ENCODE data around the gene MUC20. TPM values are rescaled to one million over a fixed set of nuclear protein-coding genes. Genes with fewer than 3 reads are reported as not detected.

Gene MUC20
- total RNA-seq, 1 experiment from 2014 or later: not detected

DNA sequence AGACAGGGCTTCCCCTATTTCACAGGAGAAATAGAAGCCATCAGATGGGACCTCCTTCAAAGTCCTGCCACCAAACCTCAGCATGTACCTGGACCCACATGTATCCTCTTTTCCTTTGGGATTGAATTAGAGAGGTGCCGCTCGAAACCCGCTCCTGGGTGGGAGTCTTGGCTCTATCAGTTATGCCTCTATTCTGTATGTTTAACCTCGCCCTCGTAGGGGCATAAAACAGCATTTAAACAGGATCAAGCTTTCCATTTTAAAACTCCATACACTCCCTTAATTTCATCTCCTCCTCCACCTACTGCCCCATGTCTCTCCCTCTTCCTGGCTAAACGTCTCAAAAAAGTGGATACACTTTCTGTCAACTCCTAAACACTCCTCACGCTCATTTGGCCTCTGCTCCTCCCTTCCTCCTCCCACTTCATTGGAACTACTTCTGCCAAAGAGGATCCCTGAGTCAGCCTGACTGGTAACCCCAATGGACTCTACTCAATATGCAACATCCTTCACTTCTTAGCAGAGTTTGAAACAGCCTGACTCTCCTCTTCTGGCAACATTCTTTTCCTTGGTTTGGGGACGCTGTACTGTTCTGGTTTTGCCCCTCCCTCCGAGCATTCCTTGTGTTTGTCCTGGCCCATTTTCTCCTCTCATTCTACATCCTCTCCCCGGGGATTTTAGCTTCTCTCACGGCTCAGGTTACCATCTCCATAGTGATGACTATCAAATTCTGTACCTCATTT, 23.0 kb upstream of the MUC20 start:
- peak overlapping the region; percentile 24 to 59 (median 33) for H3K27ac Mint-ChIP-seq

More for the DNA sequence above, 23.0 kb upstream of the MUC20 start:
- no peaks in the 10 kb centered on the region for H3K9me3 ChIP-seq (ENCODE audit: control insufficient read depth, low read depth, low read length)
- H3K79me1 ChIP-seq (ENCODE audit: insufficient read depth, low read depth, low read length, poor library complexity, severe bottlenecking): no peaks in the 10 kb centered on the region
- no peak overlapping the region for H3T11ph ChIP-seq (ENCODE audit: low read length)
- H3K9ac ChIP-seq (ENCODE audit: extremely low read depth, insufficient read length, low read length): no peak overlapping the region
- DNase-seq: peak; percentile 61
- H4K5ac ChIP-seq (ENCODE audit: insufficient read length, low read depth, low read length): no peak overlapping the region
- no peak overlapping the region for H3K4ac ChIP-seq (ENCODE audit: low read depth, low read length)
- TF ChIP-seq, protein P1, sequence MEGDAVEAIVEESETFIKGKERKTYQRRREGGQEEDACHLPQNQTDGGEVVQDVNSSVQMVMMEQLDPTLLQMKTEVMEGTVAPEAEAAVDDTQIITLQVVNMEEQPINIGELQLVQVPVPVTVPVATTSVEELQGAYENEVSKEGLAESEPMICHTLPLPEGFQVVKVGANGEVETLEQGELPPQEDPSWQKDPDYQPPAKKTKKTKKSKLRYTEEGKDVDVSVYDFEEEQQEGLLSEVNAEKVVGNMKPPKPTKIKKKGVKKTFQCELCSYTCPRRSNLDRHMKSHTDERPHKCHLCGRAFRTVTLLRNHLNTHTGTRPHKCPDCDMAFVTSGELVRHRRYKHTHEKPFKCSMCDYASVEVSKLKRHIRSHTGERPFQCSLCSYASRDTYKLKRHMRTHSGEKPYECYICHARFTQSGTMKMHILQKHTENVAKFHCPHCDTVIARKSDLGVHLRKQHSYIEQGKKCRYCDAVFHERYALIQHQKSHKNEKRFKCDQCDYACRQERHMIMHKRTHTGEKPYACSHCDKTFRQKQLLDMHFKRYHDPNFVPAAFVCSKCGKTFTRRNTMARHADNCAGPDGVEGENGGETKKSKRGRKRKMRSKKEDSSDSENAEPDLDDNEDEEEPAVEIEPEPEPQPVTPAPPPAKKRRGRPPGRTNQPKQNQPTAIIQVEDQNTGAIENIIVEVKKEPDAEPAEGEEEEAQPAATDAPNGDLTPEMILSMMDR (conservative IDR thresholded peaks at IDR 0.05): no peak
- no CpG with 5 or more reads among the region's 11 CpGs for WGBS (ENCODE audit: extremely low coverage, insufficient read length, low lambda C conversion rate)
- no peak overlapping the region for H3K27ac ChIP-seq (ENCODE audit: insufficient read length, low read depth, low read length)
- H2AK5ac ChIP-seq (ENCODE audit: insufficient read length, low read length): no peak overlapping the region
- H3K23ac ChIP-seq (ENCODE audit: insufficient read length, low read depth, low read length): no peak overlapping the region
- H3K4me2 ChIP-seq (ENCODE audit: insufficient read depth, insufficient read length, low read length): peak overlapping the region; percentile 18
- Mint-ChIP-seq H3K9me3 (no peaks in the 10 kb centered on the region), H3K4me1 (peaks cover 26 to 29% of the 10 kb centered on the region in 2 experiments), H3K36me3 (ENCODE audit: insufficient read depth in 1 of 3, low read depth in 3 of 3) (peaks cover 3 to 23% (median 8%) of the 10 kb centered on the region in 3 experiments; a peak in 5 of 7 replicates), H3K4me3 (peak overlapping the region in 1 of 2 experiments; percentile 15; a peak in 3 of 5 replicates), H3K27me3 (ENCODE audit: low read depth) (peaks cover 9% of the 10 kb centered on the region)
- H3K18ac ChIP-seq (ENCODE audit: insufficient read length, low read depth, low read length): no peak overlapping the region
- no peak overlapping the region for H2AFZ ChIP-seq (ENCODE audit: low read length)
- no peak overlapping the region for H4K91ac ChIP-seq (ENCODE audit: insufficient read length, low read depth, low read length)
- no peak overlapping the region for H2BK20ac ChIP-seq (ENCODE audit: low read depth, low read length, poor library complexity, severe bottlenecking)
- no peak overlapping the region for H2BK15ac ChIP-seq (ENCODE audit: low read depth, low read length)
- H4K8ac ChIP-seq (replicated peaks; ENCODE audit: insufficient read length, low read depth, low read length): no peak overlapping the region
- H4K20me1 ChIP-seq (ENCODE audit: control insufficient read depth, insufficient read depth, insufficient read length): no peaks in the 10 kb centered on the region
- H3K14ac ChIP-seq (ENCODE audit: insufficient read depth, low read length): no peak overlapping the region
- H3K56ac ChIP-seq (ENCODE audit: insufficient read length, low read depth, low read length): no peak overlapping the region
- no peak overlapping the region for H2BK120ac ChIP-seq (ENCODE audit: low read depth, low read length, poor library complexity, severe bottlenecking)
- H3K27me3 ChIP-seq (ENCODE audit: insufficient read depth, low read length): no peaks in the 10 kb centered on the region
- no peak overlapping the region for H2BK5ac ChIP-seq (ENCODE audit: insufficient read length, low read length)
- H3K23me2 ChIP-seq (ENCODE audit: insufficient read length, low read depth, low read length, poor library complexity, severe bottlenecking): no peaks in the 10 kb centered on the region
- peaks cover 8% of the 10 kb centered on the region; the same call in 1 of the 2 replicates for H3K4me1 ChIP-seq (ENCODE audit: insufficient read depth, low read length)
- no peaks in the 10 kb centered on the region for H3K79me2 ChIP-seq (ENCODE audit: insufficient read depth, low read length)
- H2BK12ac ChIP-seq (ENCODE audit: insufficient read length, low read depth, low read length): no peak overlapping the region

All from H9 (cell line).